ENCODE measurements around the gene DNAJA3. TPM values are rescaled to one million over a fixed set of nuclear protein-coding genes. Genes with fewer than 3 reads are reported as not detected.

DNAJA3 gene
- total and polyA plus RNA-seq, 2 donors (not counting 3 experiments of a cell fraction or from before 2014, with no cell fraction given): 33.4 to 45.4 TPM

- TF ChIP-seq FOS (IDR thresholded peaks at IDR 0.05; ENCODE audit: borderline replicate concordance, insufficient read depth, low read length) (no peak), CTCF (IDR thresholded peaks at IDR 0.05; ENCODE audit: extremely low read depth in 1 of 2, insufficient read depth in 1 of 2, low read depth in 1 of 2, low read length in 2 of 2) (no peak), POLR2AphosphoS5 (IDR thresholded peaks at IDR 0.05; ENCODE audit: insufficient read depth, low read depth, low read length) (peak; percentile 79), GATA2 (IDR thresholded peaks at IDR 0.05; ENCODE audit: insufficient read depth, insufficient read length, low read depth, low read length) (no peak), POLR2A (IDR thresholded peaks at IDR 0.05; ENCODE audit: low read depth, low read length) (peak; percentile 88), MAX (IDR thresholded peaks at IDR 0.05; ENCODE audit: insufficient read depth, insufficient read length) (peak; percentile 94), MYC (IDR thresholded peaks at IDR 0.05; ENCODE audit: low read depth, low read length) (peak; percentile 71), JUN (IDR thresholded peaks at IDR 0.05; ENCODE audit: borderline replicate concordance, insufficient read depth, insufficient read length, low read depth) (no peak), EZH2 (IDR thresholded peaks at IDR 0.05; ENCODE audit: borderline replicate concordance, low read depth, low read length, severe bottlenecking) (no peak)
- peak within 1 kb of the TSS; percentile 15 for H3K27ac ChIP-seq (ENCODE audit: insufficient read depth, low read depth, low read length)
These were observed 48.7 kb downstream of the DNAJA3 start, which contains the start of gene NMRAL1 for GRCh38 chr16:4474192-4474961. TSS of gene NMRAL1 (minus strand) at chr16:4474625. CDS start at chr16:4474132, 493 bp downstream.

More at GRCh38 chr16:4474192-4474961, 48.7 kb downstream of the DNAJA3 start, which contains the start of gene NMRAL1:
- peak; percentile 87 for FAIRE-seq
- dilution Hi-C loops (cut with MboI; ENCODE audit: extremely low pct_ligation_motif_present, low sequenced_read_pairs): no loop called here
- Histone ChIP-seq H4K20me1 (replicated peaks; ENCODE audit: control insufficient read depth, extremely low read depth, insufficient read depth, low read length) (no peaks in the 10 kb centered on the region), H3K9me1 (replicated peaks; ENCODE audit: control insufficient read depth, extremely low read depth, insufficient read depth, low read length) (no peaks in the 10 kb centered on the region), H3K4me1 (ENCODE audit: control insufficient read depth, extremely low read depth, insufficient read depth, low read length) (peaks cover 19% of the 10 kb centered on the region), H3K9me3 (replicated peaks; ENCODE audit: control insufficient read depth, insufficient read depth, low read length) (no peaks in the 10 kb centered on the region), H3K9ac (replicated peaks; ENCODE audit: extremely low read depth, insufficient read depth, low read length) (peak within 1 kb of the TSS; percentile 72), H3K4me2 (ENCODE audit: insufficient read depth, low read length) (peak within 1 kb of the TSS; percentile 50), H3K79me2 (ENCODE audit: control insufficient read depth, insufficient read depth, low read length) (peaks cover 18% of the 10 kb centered on the region), H2AFZ (ENCODE audit: low read depth, low read length) (peak within 1 kb of the TSS; percentile 49), H3K36me3 (ENCODE audit: control insufficient read depth in 2 of 2, extremely low read depth in 1 of 2, insufficient read depth in 2 of 2, low read length in 2 of 2) (no peaks in the 10 kb centered on the region), H3K27me3 (ENCODE audit: control insufficient read depth in 2 of 2, insufficient read depth in 2 of 2, low read length in 2 of 2) (no peaks in the 10 kb centered on the region), H3K4me3 (replicated peaks in 1 of 3; ENCODE audit: insufficient read depth in 1 of 3, low read depth in 1 of 3, low read length in 3 of 3) (peak within 1 kb of the TSS; percentile 55 to 78 (median 76))
- DNase-seq (ENCODE audit: low read depth, low spot score): peak; percentile 92
- POLR2A ChIA-PET: no interaction called here
- CTCF ChIA-PET: interaction anchor here (1.0 to 1.1 kb wide), 2 partner anchors 12 to 26 kb away, joined by 3 read pairs; no protein-coding TSS in a partner anchor
- BruUV-seq (replicated peaks): no TSS peak
- intact Hi-C loops (cut with micrococcal nuclease): no loop called here

Data from endothelial cell of umbilical vein (primary cell).